GM12878 (cell line): ENCODE data around the gene IMMT. TPM values are rescaled to one million over a fixed set of nuclear protein-coding genes. Genes with fewer than 3 reads are reported as not detected.

Experiments used
- ATAC-seq: fragments of 200-7000 bp; cut with Tn5 transposase; 3 replicates; pipeline ENCODE4 v1.9.1; 2020; ENCODE audit warnings: mild to moderate bottlenecking, moderate library complexity
- BruUV-seq: library from RNA; stranded (reverse); fragments of 400-500 nt; replicated peaks from 2 replicates; lab custom pipeline; 2021; lab: Mats Ljungman, UMichigan
- CTCF ChIA-PET: fragments of 300-600 bp; sonication (Branson Sonifier 250); formaldehyde crosslinking; extraction: SDS; loops from one replicate; lab custom pipeline; 2021; ENCODE audit warnings: inconsistent platforms; lab: Yijun Ruan, JAX
- POLR2A ChIA-PET: fragments of 350-600 bp; formaldehyde crosslinking; extraction: SDS; loops from one replicate; lab custom pipeline; 2021; ENCODE audit warnings: inconsistent platforms; lab: Charles Lee
- RAD21 ChIA-PET: fragments of 300-600 bp; sonication (Branson Sonifier 250); formaldehyde crosslinking; loops from one replicate; lab custom pipeline; 2023; ENCODE audit warnings: antibody characterized with exemption; ENCODE audit not compliant: unreplicated experiment; lab: Charles Lee
- SMC1A ChIA-PET: fragments of 300-600 bp; sonication (Branson Sonifier 250); formaldehyde crosslinking; loops from one replicate; lab custom pipeline; 2023; ENCODE audit not compliant: unreplicated experiment, uncharacterized antibody; lab: Charles Lee
- DNase-seq: peaks from one replicate; pipeline ENCODE4 v3.0.0-alpha.2; 2011; ENCODE audit warnings: low read depth, low spot score
- FAIRE-seq: peaks from 3 replicates; lab custom pipeline; 2011; peaks lifted over from hg19 to GRCh38; lab: Jason Lieb, UNC
- H2AFZ ChIP-seq: 2 replicates; pipeline ENCODE4 v1.6.0; 2011; ENCODE audit warnings: low read depth, low read length, control low read depth; ENCODE audit not compliant: control insufficient read depth
- H3K27ac ChIP-seq: 2 replicates; pipeline ENCODE4 v1.5.1; 2011; ENCODE audit warnings: control low read depth; ENCODE audit not compliant: control insufficient read depth, insufficient read depth
- H3K27me3 ChIP-seq, 2 experiments: replicated peaks in 1 of 2; 2 replicates each; pipeline versions ENCODE4 v1.6.0 to v1.6.1; 2011; ENCODE audit warnings: low read length in 1 of 2; ENCODE audit not compliant: control insufficient read depth in 2 of 2, insufficient read depth in 2 of 2
- H3K36me3 ChIP-seq, 2 experiments: 2 replicates each; pipeline ENCODE4 v1.5.1; 2011; ENCODE audit warnings: low read length in 1 of 2; ENCODE audit not compliant: control insufficient read depth in 2 of 2, insufficient read depth in 2 of 2
- H3K4me1 ChIP-seq: 2 replicates; pipeline ENCODE4 v1.6.1; 2011; ENCODE audit warnings: mild to moderate bottlenecking, low read length, moderate library complexity, mixed read lengths; ENCODE audit not compliant: control insufficient read depth, insufficient read depth
- H3K4me2 ChIP-seq: 2 replicates; pipeline ENCODE4 v1.6.0; 2011; ENCODE audit warnings: control low read depth; ENCODE audit not compliant: control insufficient read depth, insufficient read depth
- H3K4me3 ChIP-seq: fragments of 200-600 bp; sonication (generic); 2 replicates; pipeline ENCODE4 v1.5.1; 2016
- H3K79me2 ChIP-seq: 2 replicates; pipeline ENCODE4 v1.6.0; 2011; ENCODE audit warnings: low read length; ENCODE audit not compliant: control insufficient read depth, insufficient read depth
- H3K9ac ChIP-seq: 2 replicates; pipeline ENCODE4 v1.8.0; 2011; ENCODE audit warnings: low read length, control low read depth, mixed read lengths; ENCODE audit not compliant: control insufficient read depth, insufficient read depth
- H3K9me3 ChIP-seq: replicated peaks from 3 replicates; pipeline ENCODE4 v1.5.1; 2011; ENCODE audit warnings: mild to moderate bottlenecking, low read length; ENCODE audit not compliant: control insufficient read depth, insufficient read depth
- H4K20me1 ChIP-seq: 2 replicates; pipeline ENCODE4 v1.6.0; 2011; ENCODE audit not compliant: control insufficient read depth, insufficient read depth
- BRCA1 ChIP-seq: IDR thresholded peaks from 2 replicates; pipeline ENCODE4 v1.6.1; 2011; ENCODE audit warnings: low read depth, low read length, improper control_type of control experiment
- DPF2 ChIP-seq: fragments of 450-650 bp; IDR thresholded peaks from 2 replicates; pipeline ENCODE4 v1.6.1; 2017; ENCODE audit warnings: mild to moderate bottlenecking
- JUNB ChIP-seq: IDR thresholded peaks from 2 replicates; pipeline ENCODE4 v1.6.1; 2016; ENCODE audit warnings: antibody characterized with exemption, mild to moderate bottlenecking
- NR2C1 ChIP-seq: fragments of 450-650 bp; IDR thresholded peaks from 2 replicates; pipeline ENCODE4 v1.6.1; 2017; ENCODE audit warnings: antibody characterized with exemption, mild to moderate bottlenecking, moderate library complexity
- PAX8 ChIP-seq: fragments of 450-650 bp; IDR thresholded peaks from 2 replicates; pipeline ENCODE4 v1.6.1; 2017; ENCODE audit warnings: mild to moderate bottlenecking, moderate library complexity
- ZNF24 ChIP-seq: fragments of 450-650 bp; IDR thresholded peaks from 2 replicates; pipeline ENCODE4 v1.6.1; 2017; ENCODE audit warnings: antibody characterized with exemption, mild to moderate bottlenecking
- WGBS: methylation state at CpG from one replicate; pipeline ENCODE4 v1.1.6; 2016; ENCODE audit warnings: low lambda C conversion rate; ENCODE audit not compliant: insufficient replicate concordance, insufficient coverage; ENCODE audit errors: missing lambda C conversion rate; 5-methylcytosine and 5-hydroxymethylcytosine counted together
- in situ Hi-C: fragments of 300-500 bp; cut with MboI; formaldehyde crosslinking; loops from 9 replicates; pipeline ENCODE4 v1.14.3; 2018; ENCODE audit warnings: mixed read lengths
- intact Hi-C: fragments of 100-400 bp; cut with micrococcal nuclease; formaldehyde crosslinking; loops from one replicate; pipeline ENCODE4 v1.14.2; 2022; ENCODE audit not compliant: unreplicated experiment
- polyA plus RNA-seq, 11 experiments: library from polyadenylated mRNA; depleted of rRNA in 4 of 11; unstranded in 6 of 11; stranded (reverse) in 5 of 11; fragments of >200 nt; fragmentation: Nextera tagmentation in 4 of 11; fragmentation: Illumina TruSeq in 1 of 11; extraction: Ambion mirVana in 4 of 11; extraction: Trizol in 1 of 11; gene quantifications; 1 replicate in 1 of 11; 2 replicates in 10 of 11; pipeline versions ENCODE4 v1.2.1 to v1.2.3, GENCODE V29; 2011 to 2016; ENCODE audit warnings: inconsistent platforms in 2 of 11, missing spikeins in 2 of 11, low read depth in 1 of 11
- total RNA-seq, 4 experiments: library from RNA; depleted of rRNA in 3 of 4; stranded (reverse); fragments of >200 nt in 3 of 4; fragmentation: Illumina TruSeq in 1 of 4; extraction: Trizol in 1 of 4; gene quantifications; 2 replicates each; pipeline versions ENCODE4 v1.2.1 to v1.2.3, GENCODE V29; 2013 to 2021

The IMMT gene
- total and polyA plus RNA-seq, 10 of the 15 experiments (the other 5 are each of a cell fraction or from before 2014, with no cell fraction given): 78.4 to 149 (median 98.7) TPM

- FAIRE-seq (no peak), DNase-seq (no peak), ATAC-seq (no peak)
- H3K4me1 ChIP-seq: peaks cover 13% of the 10 kb centered on the region
- no peaks in the 10 kb centered on the region for H4K20me1 ChIP-seq
- ChIA-PET POLR2A (interaction anchor here (0.7 to 1.5 kb wide), 2 partner anchors 21 to 45 kb away, joined by 3 read pairs; no protein-coding TSS in a partner anchor), SMC1A (interaction anchor here (0.6 to 1.5 kb wide), 5 partner anchors 16 to 76 kb away, joined by 3 to 4 read pairs (median 3); no protein-coding TSS in a partner anchor), RAD21 (interaction anchor here (1.4 kb wide), 1 partner anchor 26 kb away, joined by 3 read pairs; no protein-coding TSS in a partner anchor), CTCF (interaction anchor here (0.6 to 3.4 kb wide), 5 partner anchors 10 to 454 kb away, joined by 3 to 15 read pairs (median 3); no protein-coding TSS in a partner anchor)
- intact Hi-C loops: loop anchor here (2.0 kb wide), 1 partner anchor 241 kb away; the partner anchor contains the start of gene KDM3A
- peak overlapping the region; percentile 69 for H3K4me2 ChIP-seq
- TF ChIP-seq PAX8: 0 out of 2 replicates have a peak, but pooled peaks have one; percentile 1
- TF ChIP-seq ZNF24: 0 out of 2 replicates have a peak, but pooled peaks have one; percentile 3
- no peak for TF ChIP-seq JUNB
- TF ChIP-seq DPF2: 0 out of 2 replicates have a peak, but pooled peaks have one; percentile 7
- no peak for TF ChIP-seq BRCA1
- peak; percentile 44 for TF ChIP-seq NR2C1
- H2AFZ ChIP-seq: peak overlapping the region; percentile 97
- no peaks in the 10 kb centered on the region for H3K27me3 ChIP-seq
- peak overlapping the region; percentile 94 for H3K27ac ChIP-seq
- BruUV-seq: TSS peak; percentile 87
- WGBS: under 1% methylated on average over 8 of the region's 8 CpGs
- 0 out of 4 replicates have a peak, but pooled peaks cover 0 to 6% of the 10 kb centered on the region in 2 experiments for H3K36me3 ChIP-seq
- peaks cover 47% of the 10 kb centered on the region for H3K79me2 ChIP-seq
- no peaks in the 10 kb centered on the region; the same call in 2 of the 3 replicates for H3K9me3 ChIP-seq
- peak overlapping the region; percentile 98 for H3K9ac ChIP-seq
- H3K4me3 ChIP-seq: peak overlapping the region; percentile 83
- in situ Hi-C loops: no loop called here
These were observed 4.5 kb upstream of the IMMT start for GRCh38 chr2:86199834-86200177.
